K562 treated with DMSO at 1 percent for 48 hours (cell line): ENCODE measurements around the gene ZNF268. TPM values are rescaled to one million over a fixed set of nuclear protein-coding genes. Genes with fewer than 3 reads are reported as not detected.

Experiments
- total RNA-seq: library from RNA; unstranded; fragments of 300-600 nt; gene quantifications from 2 replicates; pipeline ENCODE4 v1.2.3, GENCODE V29; 2022; ENCODE audit warnings: low replicate concordance; ENCODE audit errors: extremely low read depth

The ZNF268 gene
- total RNA-seq: not detected in 2 replicates

GRCh38 chr12:133181238-133181959, at the start of gene ZNF268:
TSS of gene ZNF268 (plus strand) at chr12:133181495. CDS start at chr12:133181998, 503 bp downstream.

GRCh38 chr12:133235401-133236112, 54.3 kb downstream of the ZNF268 start, which contains the start of gene ANHX:
TSS of gene ANHX (minus strand) at chr12:133235877. CDS start at chr12:133234356, 1,521 bp downstream.

Other genes with a start within 250 kb of the ZNF268 start
- not detected in 2 replicates for gene ZNF605, start 225.2 kb upstream of the ZNF268 start, total RNA-seq
- not detected in 2 replicates for gene ZNF26, start 195.1 kb upstream of the ZNF268 start, total RNA-seq
- not detected in 2 replicates for gene ZNF84, start 144.0 kb upstream of the ZNF268 start, total RNA-seq
- not detected in 2 replicates for gene ZNF140, start 100.6 kb upstream of the ZNF268 start, total RNA-seq
- not detected in 2 replicates for gene ZNF891, start 51.2 kb upstream of the ZNF268 start, total RNA-seq
- not detected in 2 replicates for gene ZNF10, start 50.9 kb upstream of the ZNF268 start, total RNA-seq
- gene ANHX, start 54.4 kb downstream of the ZNF268 start, total RNA-seq: not detected in 2 replicates